Small intestine (tissue), 7 donors: ENCODE measurements around the gene PPM1D. TPM values are rescaled to one million over a fixed set of nuclear protein-coding genes. Genes with fewer than 3 reads are reported as not detected.

ENCODE experiments used
- DNase-seq, 2 donors: peaks; one replicate each; pipeline versions ENCODE4 v3.0.0 to v3.0.0-alpha.2; 2013
- FAIRE-seq: peaks from 2 replicates; lab custom pipeline; 2012; peaks lifted over from hg19 to GRCh38; lab: Jason Lieb, UNC
- H3K27ac ChIP-seq, 3 donors: one replicate each; pipeline ENCODE4 v1.5.1; 2013; ENCODE audit warnings: low read length in 2 of 3, mild to moderate bottlenecking in 2 of 3, control low read depth in 1 of 3, inconsistent platforms in 1 of 3, low read depth in 1 of 3, moderate library complexity in 1 of 3
- H3K27me3 ChIP-seq, 3 donors: one replicate each; pipeline ENCODE4 v1.6.1; 2013; ENCODE audit warnings: low read length in 3 of 3, inconsistent platforms in 1 of 3; ENCODE audit not compliant: control insufficient read depth in 3 of 3, insufficient read depth in 3 of 3
- H3K36me3 ChIP-seq, 3 donors: one replicate each; pipeline ENCODE4 v1.6.1; 2013; ENCODE audit warnings: low read length in 3 of 3, inconsistent platforms in 1 of 3, low read depth in 1 of 3, mild to moderate bottlenecking in 1 of 3, moderate library complexity in 1 of 3; ENCODE audit not compliant: control insufficient read depth in 3 of 3, insufficient read depth in 2 of 3
- H3K4me1 ChIP-seq, 3 donors: one replicate each; pipeline ENCODE4 v1.6.1; 2013; ENCODE audit warnings: low read length in 2 of 3, inconsistent platforms in 1 of 3, low read depth in 1 of 3, mild to moderate bottlenecking in 1 of 3, moderate library complexity in 1 of 3; ENCODE audit not compliant: control insufficient read depth in 3 of 3, insufficient read depth in 2 of 3
- H3K4me3 ChIP-seq, 3 donors: one replicate each; pipeline ENCODE4 v1.5.1; 2013; ENCODE audit warnings: low read length in 3 of 3, control low read depth in 1 of 3, inconsistent platforms in 1 of 3, low read depth in 1 of 3, mild to moderate bottlenecking in 1 of 3, moderate library complexity in 1 of 3
- H3K9me3 ChIP-seq, 2 donors: one replicate each; pipeline ENCODE4 v1.6.1; 2013; ENCODE audit warnings: low read depth in 1 of 2, low read length in 1 of 2; ENCODE audit not compliant: control insufficient read depth in 2 of 2, insufficient read depth in 1 of 2
- WGBS, 3 donors: extraction: QIAGEN DNeasy Blood & Tissue Kit; methylation state at CpG; one replicate each; pipeline ENCODE4 v1.1.7; 2013; 5-methylcytosine and 5-hydroxymethylcytosine counted together
- polyA plus RNA-seq, 4 donors: library from polyadenylated mRNA; stranded (reverse) in 3 of 4; unstranded in 1 of 4; fragments of 200-250 nt in 3 of 4; fragments of 120-200 nt in 1 of 4; gene quantifications; one replicate each; pipeline versions ENCODE4 v1.2.1 to v1.2.3, GENCODE V29; 2013
- donor health status: healthy with polysubstance abuse.
- donor health status: control.
- donor health status: control.
- donor health status: Bipolar disorder and iron deficiency.
- donor health status: healthy.

PPM1D gene
- polyA plus RNA-seq, 4 donors, result 3.8 to 13.6 (median 5.7) TPM

- H3K36me3 ChIP-seq, result peaks cover 1 to 30% (median 6%) of the 10 kb centered on the region in 3 donors
- no peaks in the 10 kb centered on the region for H3K9me3 ChIP-seq
- 68 to 94% (median 92%) methylated on average over 5 of the region's 5 CpGs for WGBS, 3 donors
- H3K4me1 ChIP-seq, result no peaks in the 10 kb centered on the region
- FAIRE-seq (no peak), DNase-seq (no peak)
- H3K27ac ChIP-seq, result no peak overlapping the region
- no peaks in the 10 kb centered on the region for H3K27me3 ChIP-seq
- no peak overlapping the region for H3K4me3 ChIP-seq
These were observed 30.4 kb downstream of the PPM1D start for GRCh38 chr17:60630352-60630751.

- Histone ChIP-seq H3K27me3 (no peaks in the 10 kb centered on the region), H3K4me1 (no peaks in the 10 kb centered on the region), H3K36me3 (peaks cover 8 to 36% (median 10%) of the 10 kb centered on the region in 3 donors), H3K4me3 (no peak overlapping the region), H3K9me3 (no peaks in the 10 kb centered on the region), H3K27ac (no peak overlapping the region)
- WGBS, 3 donors, result 92 to 96% (median 92%) methylated on average over 6 of the region's 6 CpGs
- DNase-seq, result no peak
- no peak for FAIRE-seq
These were observed 31.1 kb downstream of the PPM1D start for GRCh38 chr17:60631119-60631518.

GRCh38 chr17:60637683-60638082 lies 37.7 kb downstream of the PPM1D start:
- Histone ChIP-seq H3K4me1 (no peaks in the 10 kb centered on the region), H3K4me3 (no peak overlapping the region), H3K27ac (no peak overlapping the region), H3K27me3 (no peaks in the 10 kb centered on the region), H3K36me3 (peaks cover 6 to 40% (median 10%) of the 10 kb centered on the region in 3 donors), H3K9me3 (no peaks in the 10 kb centered on the region)
- no peak for DNase-seq
- FAIRE-seq, result no peak
- 84 to 90% (median 86%) methylated on average over 2 of the region's 2 CpGs for WGBS, 3 donors

- FAIRE-seq (no peak), DNase-seq (no peak)
- no peak overlapping the region for H3K4me3 ChIP-seq
- H3K4me1 ChIP-seq, result no peaks in the 10 kb centered on the region
- no peaks in the 10 kb centered on the region for H3K9me3 ChIP-seq
- no peaks in the 10 kb centered on the region for H3K27me3 ChIP-seq
- peaks cover 6 to 40% (median 10%) of the 10 kb centered on the region in 3 donors for H3K36me3 ChIP-seq
- 75 to 83% (median 79%) methylated on average over 4 of the region's 4 CpGs for WGBS, 3 donors
- no peak overlapping the region for H3K27ac ChIP-seq
These were observed 39.0 kb downstream of the PPM1D start for GRCh38 chr17:60639019-60639330.

- Histone ChIP-seq H3K4me1 (no peaks in the 10 kb centered on the region), H3K4me3 (no peak overlapping the region), H3K36me3 (peaks cover 6 to 32% (median 7%) of the 10 kb centered on the region in 3 donors), H3K27me3 (no peaks in the 10 kb centered on the region), H3K27ac (no peak overlapping the region), H3K9me3 (no peaks in the 10 kb centered on the region)
- FAIRE-seq (no peak), DNase-seq (peak in 1 of 2 donors; percentile 11)
- 70 to 81% (median 80%) methylated on average over 2 of the region's 2 CpGs for WGBS, 3 donors
These were observed 40.5 kb downstream of the PPM1D start for GRCh38 chr17:60640503-60640902.

GRCh38 chr17:60641126-60641525 lies 41.1 kb downstream of the PPM1D start:
- DNase-seq (no peak), FAIRE-seq (no peak)
- Histone ChIP-seq H3K4me3 (no peak overlapping the region), H3K36me3 (peaks cover 2 to 28% (median 2%) of the 10 kb centered on the region in 3 donors), H3K9me3 (no peaks in the 10 kb centered on the region), H3K27ac (no peak overlapping the region), H3K27me3 (no peaks in the 10 kb centered on the region), H3K4me1 (no peaks in the 10 kb centered on the region)
- 84 to 87% (median 85%) methylated on average over 3 of the region's 3 CpGs for WGBS, 3 donors

- Histone ChIP-seq H3K36me3 (peaks cover 0 to 24% (median 2%) of the 10 kb centered on the region in 3 donors), H3K9me3 (no peaks in the 10 kb centered on the region), H3K4me1 (no peaks in the 10 kb centered on the region), H3K4me3 (no peak overlapping the region), H3K27me3 (no peaks in the 10 kb centered on the region), H3K27ac (no peak overlapping the region)
- 10 to 31% (median 21%) methylated on average over 1 of the region's 1 CpG for WGBS, 3 donors
- DNase-seq (peak; percentile 77 to 87), FAIRE-seq (no peak)
These were observed 41.8 kb downstream of the PPM1D start for GRCh38 chr17:60641810-60642220.

- no peaks in the 10 kb centered on the region for H3K27me3 ChIP-seq
- H3K27ac ChIP-seq, result no peak overlapping the region
- DNase-seq, result no peak
- peaks cover 2 to 24% (median 6%) of the 10 kb centered on the region in 3 donors for H3K36me3 ChIP-seq
- WGBS, 3 donors, result 94 to 97% (median 94%) methylated on average over 3 of the region's 3 CpGs
- H3K4me1 ChIP-seq, result no peaks in the 10 kb centered on the region
- H3K4me3 ChIP-seq, result no peak overlapping the region
- no peak for FAIRE-seq
- no peaks in the 10 kb centered on the region for H3K9me3 ChIP-seq
These were observed 46.0 kb downstream of the PPM1D start for GRCh38 chr17:60645918-60646523.

- FAIRE-seq (no peak), DNase-seq (no peak)
- Histone ChIP-seq H3K27ac (no peak overlapping the region), H3K4me1 (no peaks in the 10 kb centered on the region), H3K27me3 (no peaks in the 10 kb centered on the region), H3K9me3 (no peaks in the 10 kb centered on the region), H3K4me3 (no peak overlapping the region), H3K36me3 (peaks cover 2 to 26% (median 7%) of the 10 kb centered on the region in 3 donors)
- WGBS, 3 donors, result 70 to 76% (median 74%) methylated on average over 3 of the region's 3 CpGs
These were observed 46.7 kb downstream of the PPM1D start for GRCh38 chr17:60646701-60647100.
